ENCODE results near the gene ROCK2.
"Not testable (repeated sequence)": the region's sequence is repeated elsewhere in the genome, so short reads cannot be mapped to it uniquely, and the experiment has no call there.

The ROCK2 gene

DNA sequence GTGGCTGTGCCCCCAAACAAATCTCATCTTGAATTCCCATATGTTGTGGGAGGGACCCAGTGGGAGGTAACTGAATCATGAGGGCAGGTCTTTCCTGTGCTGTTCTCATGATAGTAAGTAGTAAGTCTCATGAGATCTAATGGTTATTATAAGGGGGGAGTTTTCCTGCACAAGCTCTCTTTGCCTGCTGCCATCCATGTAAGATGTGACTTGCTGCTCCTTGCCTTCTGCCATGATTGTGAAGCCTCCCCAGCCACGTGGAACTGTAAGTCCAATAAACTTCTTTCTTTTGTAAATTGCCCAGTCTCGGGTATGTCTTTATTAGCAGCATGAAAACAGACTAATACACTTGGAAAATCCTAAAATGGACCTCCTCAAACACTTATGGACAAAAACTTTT, 82.0 kb downstream of the ROCK2 start:
- not testable (repeated sequence) for DNase-seq

DNA sequence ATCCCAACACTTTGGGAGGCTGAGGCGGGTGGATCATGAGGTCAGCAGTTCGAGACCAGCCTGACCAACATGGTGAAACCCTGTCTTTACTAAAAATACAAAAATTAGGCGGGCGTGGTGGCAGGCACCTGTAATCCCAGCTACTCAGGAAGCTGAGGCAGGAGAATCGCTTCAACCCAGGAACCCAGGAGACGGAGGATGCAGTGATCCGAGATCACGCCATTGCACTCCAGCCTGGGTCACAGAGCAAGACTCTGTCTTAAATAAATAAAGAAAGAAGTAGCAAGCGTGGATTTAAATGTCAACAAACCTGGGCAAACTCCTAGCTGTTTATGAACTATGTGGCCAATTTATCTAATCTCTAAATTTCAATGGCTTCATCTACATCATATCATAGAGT, 82.9 kb downstream of the ROCK2 start:
- not testable (repeated sequence) for DNase-seq

DNA sequence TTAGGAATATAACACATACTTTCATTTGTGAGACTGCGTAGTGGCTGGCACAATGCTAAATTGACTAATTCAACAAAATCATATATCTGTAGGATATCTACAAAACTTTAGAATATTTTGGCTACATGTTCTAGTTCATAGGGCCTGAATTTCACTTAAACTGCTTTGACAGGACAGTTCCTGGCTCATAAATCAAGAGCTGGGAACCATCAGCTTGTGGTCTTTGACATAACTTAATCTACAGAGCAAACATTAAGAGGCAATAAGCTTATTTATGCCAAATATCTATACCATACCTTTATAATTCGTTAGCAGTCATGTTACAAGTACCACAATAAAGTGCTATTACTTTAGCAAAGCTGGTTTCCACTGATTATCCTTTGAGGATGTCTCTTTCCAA, 83.5 kb downstream of the ROCK2 start:
- DNase-seq = no peak

DNA sequence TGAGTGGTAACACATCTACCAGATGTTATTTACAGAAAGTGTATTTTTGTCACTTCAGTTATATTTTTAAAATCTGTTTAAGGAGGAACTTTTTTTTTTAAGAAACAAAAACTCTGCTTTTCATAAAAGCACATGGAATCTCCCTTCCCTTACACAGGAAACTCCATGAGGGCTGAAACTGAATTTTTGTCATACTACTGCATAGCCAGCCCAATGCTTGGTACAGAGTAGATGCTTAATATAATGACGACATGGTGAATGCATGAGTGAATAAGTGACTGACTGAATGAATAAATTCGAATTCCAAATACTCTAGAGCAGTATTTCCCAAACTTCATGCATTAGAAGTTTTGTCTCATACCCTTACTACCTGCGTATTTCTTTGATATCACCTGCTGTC, 86.5 kb downstream of the ROCK2 start:
- no peak for DNase-seq

DNA sequence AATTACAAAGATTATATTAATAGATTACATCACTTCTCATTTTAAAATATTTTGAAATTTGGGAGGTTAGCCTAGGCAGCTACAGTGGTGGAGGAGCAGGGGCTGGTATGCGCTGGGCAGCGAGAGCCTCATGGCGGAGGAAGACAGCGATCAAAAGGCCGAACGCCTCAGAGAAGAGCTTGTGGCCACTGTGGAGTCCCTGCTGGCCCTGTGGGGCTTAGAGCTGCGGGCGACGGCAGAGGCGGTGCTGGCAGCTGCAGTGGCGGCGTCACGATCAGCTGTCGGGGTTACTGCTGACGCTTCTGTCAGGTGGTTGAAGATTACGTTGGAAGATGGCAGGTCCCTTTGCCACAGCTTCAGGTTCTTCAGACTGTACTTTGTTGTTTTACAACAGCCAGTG, 87.4 kb downstream of the ROCK2 start:
- no peak for DNase-seq

DNA sequence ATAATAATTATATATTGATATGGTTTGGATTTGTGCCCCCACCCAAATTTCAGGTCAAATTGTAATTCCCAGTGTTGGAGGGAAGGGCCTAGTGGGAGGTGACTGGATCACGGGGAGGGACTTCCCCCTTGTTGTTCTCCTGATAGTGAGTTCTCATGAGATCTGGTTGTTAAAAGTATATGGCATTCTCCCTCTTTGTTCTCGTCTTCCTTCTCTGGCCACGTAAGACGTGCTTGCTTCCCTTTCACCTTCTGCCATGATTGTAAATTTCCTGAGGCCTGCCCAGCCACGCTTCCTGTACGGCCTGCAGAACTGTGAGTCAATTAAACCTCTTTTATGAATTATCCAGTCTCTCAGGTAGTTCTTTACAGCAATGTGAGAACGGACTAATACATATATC, 88.3 kb downstream of the ROCK2 start:
- no peak for DNase-seq

DNA sequence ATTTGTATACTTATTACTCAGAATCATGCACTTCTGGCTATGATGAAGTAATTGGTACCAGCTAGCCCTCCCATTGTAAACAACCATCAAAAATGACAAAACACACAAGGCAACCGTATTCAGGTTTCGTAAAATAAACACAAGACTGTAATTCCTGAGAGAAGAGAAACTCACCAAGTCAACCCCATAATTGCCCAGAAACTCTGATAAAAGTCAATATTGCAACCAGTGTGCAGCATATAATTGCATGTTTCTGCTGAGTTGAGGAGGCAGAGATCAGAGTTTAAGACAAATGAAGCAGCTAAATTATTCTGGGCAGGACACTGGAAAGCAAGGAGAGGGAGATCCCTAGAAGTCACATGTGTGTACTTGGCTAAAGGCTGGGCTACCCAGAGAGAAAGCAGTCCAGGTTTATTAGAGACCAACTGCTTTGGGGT, 90.3 kb downstream of the ROCK2 start:
- no peak for DNase-seq

DNA sequence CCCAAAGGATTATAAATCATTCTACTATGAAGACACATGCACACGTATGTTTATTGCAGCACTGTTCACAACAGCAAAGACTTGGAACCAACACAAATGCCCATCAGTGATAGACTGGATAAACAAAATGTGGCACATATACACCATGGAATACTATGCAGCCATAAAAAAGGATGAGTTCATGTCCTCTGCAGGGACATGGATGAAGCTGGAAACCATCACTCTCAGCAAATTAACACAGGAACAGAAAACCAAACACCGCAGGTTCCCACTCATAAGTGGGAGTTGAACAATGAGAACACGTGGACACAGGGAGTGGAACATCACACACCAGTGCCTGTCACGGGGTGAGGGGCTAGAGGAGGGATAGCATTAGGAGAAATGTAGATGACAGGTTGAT, 92.0 kb downstream of the ROCK2 start:
- not testable (repeated sequence) for DNase-seq

DNA sequence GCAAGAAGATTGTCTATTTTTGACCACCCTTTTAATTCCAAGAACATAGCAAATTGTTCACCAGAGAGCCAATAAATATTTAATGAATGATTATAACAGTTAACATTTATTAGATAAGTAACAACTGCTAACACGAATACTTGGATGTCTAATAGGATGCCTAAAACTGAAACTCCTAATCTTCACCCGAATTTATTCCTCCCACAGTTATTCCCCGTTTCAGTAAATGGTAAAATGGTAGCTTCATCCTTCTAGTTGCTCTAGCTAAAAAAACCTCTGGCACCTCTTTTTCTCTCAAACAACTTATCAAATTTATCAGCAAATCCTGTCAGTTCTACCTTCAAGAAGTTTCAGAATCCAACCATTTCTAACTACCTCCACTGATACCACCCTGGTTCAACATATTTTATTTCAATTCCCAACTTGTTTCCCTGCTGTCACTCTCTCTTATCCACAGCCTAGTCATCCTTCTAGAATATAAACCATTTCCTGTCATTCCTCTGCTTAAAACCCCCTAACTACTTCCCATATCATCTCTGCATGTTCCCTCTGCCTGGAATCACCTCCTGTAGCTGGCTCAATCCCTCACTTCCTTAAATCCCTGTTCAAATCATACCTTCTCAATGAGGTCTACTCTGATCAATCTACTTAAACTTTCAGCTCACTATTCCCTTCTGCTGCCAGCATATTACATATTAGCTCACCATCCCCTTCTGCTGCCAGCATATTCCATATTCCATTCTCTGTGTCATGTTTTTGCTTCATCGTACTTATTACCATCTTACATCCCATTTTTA, 93.8 kb downstream of the ROCK2 start:
- DNase-seq = no peak

DNA sequence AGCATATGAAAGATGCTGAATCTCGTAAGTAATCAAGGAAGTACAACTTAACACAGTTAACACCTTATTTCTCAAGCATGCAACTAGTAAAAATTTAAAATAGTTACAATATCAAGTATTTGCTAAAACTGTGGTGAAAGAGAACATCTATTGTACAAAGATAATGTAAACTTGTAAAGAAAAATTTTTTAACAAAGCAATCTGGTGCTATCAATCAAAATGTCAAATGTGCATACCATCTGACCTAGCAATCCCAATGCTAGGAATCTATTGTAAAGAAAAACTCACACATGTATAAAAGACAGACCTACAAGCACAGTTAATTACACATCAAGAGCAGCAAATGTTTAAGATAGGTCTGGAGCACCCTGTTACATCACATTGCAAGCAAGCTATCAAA, 99.1 kb downstream of the ROCK2 start:
- no peak for DNase-seq

DNA sequence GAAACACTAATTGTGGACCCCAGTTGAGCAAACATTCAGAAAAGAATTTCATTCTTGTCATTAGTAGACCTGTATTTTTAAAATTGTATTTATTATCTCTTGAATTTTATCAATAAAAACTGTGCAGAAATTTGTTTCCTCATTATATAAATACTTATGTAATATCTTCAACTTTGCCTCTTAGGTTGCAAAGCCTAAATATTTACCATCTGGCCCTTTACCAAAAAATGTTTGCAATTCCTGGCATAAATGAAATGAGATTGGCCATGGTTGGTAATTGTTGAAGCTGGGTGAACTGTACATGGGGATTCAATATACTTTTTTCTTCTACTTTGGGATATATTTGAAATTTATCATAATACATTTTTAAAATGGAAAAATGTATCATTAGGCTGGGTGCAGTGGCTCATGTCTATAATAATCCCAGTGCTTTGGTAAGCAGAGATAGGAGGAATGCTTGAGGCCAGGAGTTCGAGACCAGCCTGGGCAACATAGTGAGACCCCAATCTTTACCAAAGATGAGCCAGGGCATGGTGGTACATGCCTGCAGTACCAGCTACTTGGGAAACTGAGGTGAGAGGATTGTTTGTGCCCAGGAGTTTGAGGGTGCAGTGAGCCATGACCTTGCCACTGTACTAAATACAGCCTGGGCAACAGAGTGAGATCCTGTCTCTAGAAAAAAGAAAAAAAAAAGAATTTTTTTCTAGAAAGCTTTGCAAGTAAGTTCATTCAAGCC, 100.2 kb downstream of the ROCK2 start:
- DNase-seq = no peak

DNA sequence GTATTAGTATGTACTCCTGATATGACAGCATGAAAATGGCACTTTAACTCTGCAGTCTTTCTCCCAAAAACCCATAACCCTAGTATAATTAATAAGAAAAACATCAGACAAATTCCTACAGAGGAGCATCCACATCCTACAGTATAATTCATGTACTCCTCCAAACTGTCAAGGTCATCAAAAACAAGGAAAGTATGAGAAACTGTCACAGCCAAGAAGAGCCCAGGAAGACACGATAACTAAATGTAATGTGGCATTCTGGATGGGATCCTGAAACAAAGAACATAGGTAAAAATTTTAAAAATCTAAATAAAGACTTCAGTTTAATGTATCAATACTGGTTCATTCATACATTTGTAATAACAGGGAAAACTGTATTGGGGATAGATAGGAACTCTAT, 100.9 kb downstream of the ROCK2 start:
- DNase-seq = no peak

DNA sequence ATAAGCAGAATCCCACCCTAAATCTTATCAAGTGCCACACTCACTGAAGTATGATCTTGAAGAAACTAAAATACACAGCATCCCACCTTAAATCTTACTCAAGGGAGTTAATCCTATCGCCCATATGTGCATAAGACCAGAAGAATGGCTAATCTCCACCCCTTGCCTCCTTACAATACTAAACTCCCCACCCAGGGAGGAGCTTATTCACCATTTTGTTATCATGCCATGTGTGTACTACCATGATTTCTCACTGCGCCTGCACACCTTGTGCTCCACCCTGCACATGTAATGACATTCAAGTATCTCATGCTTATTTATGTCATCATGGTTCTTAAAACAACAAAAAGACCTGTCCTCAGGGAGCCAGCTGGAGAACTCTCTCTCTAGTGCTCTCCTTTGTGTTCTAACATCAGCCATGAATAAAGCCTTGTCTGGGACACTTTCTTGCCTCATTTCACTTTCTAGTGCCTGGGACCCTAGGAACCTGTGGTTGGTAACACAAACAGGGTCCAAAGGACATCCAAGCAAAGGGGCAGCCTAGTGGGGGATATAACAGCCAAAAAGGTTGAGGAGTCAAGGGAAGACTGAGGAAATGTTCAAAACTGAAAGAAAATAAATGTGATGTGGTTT, 101.8 kb downstream of the ROCK2 start:
- DNase-seq = no peak

DNA sequence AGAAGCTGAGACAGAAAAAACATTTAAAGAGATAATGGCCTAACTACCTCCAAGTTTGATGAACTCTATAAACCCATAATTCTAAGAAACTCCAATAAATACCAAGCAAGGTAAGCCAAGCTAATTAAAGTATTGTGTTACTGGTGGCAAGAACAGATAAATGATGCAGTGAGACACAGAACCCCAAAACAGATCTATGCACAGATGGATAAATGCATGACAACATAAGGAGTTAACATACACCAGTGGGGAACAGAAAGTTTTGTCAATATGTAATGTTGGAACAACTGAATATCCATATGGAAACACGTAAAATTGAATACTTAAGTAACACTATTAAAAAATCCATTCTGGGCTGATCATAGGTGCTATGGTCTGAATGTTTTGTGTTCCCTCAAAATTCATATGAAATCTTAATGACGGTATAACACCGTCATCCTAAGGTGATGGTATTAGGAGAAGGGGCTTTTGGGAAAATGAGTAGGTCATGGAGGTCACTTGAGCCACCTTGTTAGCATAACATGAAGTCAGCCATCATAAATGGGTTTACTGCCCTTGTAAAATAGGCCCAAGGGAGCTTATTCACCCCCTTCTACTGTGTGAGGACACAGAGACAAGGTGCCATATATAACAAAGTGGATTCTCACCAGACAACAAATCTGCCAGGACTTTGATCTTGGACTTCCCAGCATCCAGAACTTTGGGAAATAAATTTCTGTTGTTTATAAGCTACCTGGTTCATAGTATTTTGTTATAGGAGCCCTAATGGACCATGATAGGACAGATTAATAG, 102.8 kb downstream of the ROCK2 start:
- DNase-seq = no peak

DNA sequence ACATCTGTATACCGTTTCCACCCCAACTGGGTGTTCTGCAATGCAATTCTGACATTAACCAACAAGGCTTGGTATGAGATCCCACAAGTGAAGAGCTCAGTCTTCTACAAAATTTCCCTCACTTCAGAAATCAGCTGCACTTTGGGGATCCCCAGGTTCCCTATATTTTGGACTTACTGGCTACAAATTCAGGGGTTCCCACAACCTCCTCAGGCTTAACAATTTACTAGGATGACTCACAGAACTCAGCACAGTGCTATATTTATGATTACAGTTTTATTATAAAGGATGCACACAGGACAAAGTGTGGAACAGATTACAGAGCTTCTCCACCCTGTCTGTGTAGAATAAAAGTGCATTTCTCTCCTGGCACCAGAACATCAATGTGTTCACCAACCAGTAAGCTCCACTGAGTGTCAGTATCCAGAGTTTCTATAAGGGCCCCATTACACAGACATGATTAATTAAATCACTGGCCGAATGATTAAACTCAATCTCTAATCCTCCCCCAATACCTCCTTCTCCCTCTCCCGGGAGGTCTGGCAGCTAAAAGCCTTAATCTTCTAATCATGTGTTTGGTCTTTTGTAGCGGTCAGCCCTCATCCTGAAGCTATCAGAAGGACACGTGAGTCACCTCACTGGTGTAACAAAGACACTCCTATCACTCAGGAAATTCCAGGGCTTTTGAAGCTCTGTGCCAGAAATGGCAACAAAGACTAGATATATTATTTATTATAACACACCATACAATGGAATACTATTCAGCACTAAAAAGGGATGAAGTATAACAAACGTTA, 104.6 kb downstream of the ROCK2 start:
- DNase-seq = no peak

DNA sequence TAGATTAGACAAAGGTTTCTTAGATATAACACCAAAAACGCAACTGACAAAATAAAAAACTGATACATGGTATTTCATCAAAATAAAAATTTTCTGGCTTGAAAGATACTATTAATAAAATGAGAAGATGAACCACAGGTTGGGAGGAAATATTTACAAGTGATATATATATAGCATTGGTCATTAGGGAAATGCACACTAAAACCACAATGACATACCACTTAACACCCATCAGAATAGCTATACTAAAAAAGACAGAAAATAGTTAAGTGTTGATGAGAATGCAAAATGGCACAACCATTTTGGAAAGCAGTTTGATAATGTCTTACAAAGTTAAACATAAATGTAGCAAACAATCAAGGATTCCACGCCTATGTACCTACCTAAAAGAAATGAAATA, 105.3 kb downstream of the ROCK2 start:
- no peak for DNase-seq

DNA sequence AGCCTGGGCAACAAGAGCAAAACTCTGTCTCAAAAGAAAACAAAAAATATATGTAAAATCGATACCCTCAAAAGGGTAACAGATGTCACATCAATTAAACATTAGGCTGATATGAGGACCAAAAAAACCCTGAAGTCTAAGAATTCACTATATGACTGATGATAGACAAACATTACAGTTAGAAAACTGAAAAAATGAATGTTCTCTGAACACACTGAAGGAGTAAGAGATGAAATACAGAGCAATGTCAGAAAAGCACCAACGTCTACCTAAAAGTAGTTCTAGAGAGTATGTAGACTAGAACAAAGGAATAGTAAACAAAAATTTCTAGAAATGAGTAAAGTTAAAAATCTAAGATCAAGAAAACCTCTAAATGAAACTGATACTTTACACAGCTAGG, 107.3 kb downstream of the ROCK2 start:
- no peak for DNase-seq

DNA sequence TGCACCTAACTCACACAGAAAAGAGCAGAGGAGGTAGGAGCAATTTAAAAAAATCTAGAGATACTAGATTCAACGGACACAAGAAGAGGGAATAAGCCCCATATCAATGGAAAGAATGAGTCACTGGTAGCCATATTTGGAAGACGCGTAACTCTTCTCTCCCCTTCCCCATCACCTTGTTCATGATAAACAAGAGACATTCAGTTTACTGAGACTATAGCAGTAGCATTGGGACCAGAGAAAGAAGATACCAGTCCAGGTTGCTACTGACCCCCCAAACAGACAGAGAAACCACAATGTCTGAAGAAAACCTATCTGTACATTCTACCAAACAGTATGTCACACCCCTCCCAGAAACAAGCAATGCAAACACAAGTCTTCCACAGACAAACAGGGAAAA, 108.1 kb downstream of the ROCK2 start:
- no peak for DNase-seq

DNA sequence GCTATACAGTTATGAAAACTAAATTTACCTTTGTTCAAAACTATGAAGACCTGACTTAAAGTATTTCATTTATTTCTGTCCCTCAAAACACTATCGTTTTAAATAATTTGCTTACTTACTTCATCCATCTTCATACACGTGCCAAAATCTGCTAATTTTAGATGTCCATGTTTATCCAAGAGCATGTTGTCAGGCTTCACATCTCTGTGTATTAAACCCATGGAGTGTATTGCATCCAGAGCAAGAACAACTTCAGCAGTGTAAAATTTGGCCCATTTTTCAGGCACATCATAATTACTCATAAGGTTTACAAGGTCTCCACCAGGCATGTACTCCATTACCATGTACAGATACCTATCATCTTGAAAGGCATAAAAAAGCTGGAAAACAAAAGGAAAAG, 108.9 kb downstream of the ROCK2 start:
- no peak for DNase-seq

DNA sequence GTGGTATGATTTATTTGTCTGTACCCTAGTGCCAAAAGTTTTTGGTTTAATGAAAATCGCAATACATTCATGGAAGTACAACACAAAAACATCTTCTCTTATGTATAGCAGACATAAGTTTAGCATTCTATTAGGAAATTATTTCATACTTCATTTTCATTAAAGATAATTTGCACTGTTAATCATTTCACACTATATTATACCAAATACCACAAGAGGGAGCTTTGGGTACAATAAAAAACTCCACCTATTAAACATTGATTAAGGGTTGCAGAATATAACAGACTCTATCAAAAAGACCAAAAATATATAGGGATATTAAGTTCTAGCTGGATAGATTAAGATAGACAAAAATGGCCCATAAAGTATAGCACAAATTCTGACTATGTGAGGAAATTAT, 110.1 kb downstream of the ROCK2 start:
- DNase-seq = no peak

DNA sequence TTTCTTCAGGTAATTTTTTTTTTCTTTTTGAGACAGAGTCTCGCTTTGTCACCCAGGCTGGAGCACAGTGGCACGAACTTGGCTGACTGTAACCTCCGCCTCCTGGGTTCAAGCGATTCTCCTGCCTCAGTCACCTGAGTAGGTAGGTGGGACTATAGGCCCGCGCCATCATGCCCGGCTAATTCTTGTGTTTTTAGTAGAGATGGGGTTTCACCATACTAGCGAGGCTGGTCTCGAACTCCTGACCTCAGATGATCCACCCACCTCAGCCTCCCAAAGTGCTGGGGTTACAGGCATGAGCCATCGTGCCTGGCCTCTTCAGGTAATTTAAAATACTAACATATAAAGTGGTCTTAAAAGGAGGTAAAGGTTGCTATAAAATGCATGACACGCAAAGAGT, 113.2 kb downstream of the ROCK2 start:
- DNase-seq = not testable (repeated sequence)

DNA sequence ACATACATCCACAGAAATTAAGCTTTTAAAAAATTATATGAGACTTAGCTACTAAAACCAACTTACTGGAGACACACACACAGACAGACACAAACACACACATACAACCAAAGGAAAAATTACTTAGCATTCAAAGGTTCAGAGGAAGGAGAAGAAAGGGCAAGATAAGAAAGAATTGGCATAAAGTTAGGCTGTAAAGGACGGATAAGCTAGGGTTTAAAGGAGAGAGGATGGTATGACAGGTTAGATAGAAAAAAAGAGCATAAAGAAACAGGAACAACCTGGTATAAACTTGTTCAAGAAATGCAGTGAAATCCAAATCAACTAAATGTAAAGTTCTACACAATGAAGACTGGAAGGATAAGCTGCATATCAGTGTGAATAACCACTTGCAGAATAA, 115.7 kb downstream of the ROCK2 start:
- DNase-seq = no peak
